Measurements from ENCODE around the gene NGRN.
A peak's percentile ranks its signal among the peaks of the same experiment; 100 is the strongest.

NGRN gene

GRCh38 chr15:90234096-90234988 is 31.1 kb upstream of the NGRN start, which contains the start of gene GDPGP1:
TSS of gene GDPGP1 (plus strand) at chr15:90234209. CDS start at chr15:90240909, 6,700 bp downstream.
- TF ChIP-seq, protein P1, sequence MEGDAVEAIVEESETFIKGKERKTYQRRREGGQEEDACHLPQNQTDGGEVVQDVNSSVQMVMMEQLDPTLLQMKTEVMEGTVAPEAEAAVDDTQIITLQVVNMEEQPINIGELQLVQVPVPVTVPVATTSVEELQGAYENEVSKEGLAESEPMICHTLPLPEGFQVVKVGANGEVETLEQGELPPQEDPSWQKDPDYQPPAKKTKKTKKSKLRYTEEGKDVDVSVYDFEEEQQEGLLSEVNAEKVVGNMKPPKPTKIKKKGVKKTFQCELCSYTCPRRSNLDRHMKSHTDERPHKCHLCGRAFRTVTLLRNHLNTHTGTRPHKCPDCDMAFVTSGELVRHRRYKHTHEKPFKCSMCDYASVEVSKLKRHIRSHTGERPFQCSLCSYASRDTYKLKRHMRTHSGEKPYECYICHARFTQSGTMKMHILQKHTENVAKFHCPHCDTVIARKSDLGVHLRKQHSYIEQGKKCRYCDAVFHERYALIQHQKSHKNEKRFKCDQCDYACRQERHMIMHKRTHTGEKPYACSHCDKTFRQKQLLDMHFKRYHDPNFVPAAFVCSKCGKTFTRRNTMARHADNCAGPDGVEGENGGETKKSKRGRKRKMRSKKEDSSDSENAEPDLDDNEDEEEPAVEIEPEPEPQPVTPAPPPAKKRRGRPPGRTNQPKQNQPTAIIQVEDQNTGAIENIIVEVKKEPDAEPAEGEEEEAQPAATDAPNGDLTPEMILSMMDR (IDR thresholded peaks at IDR 0.05; ENCODE audit: low read depth, low read length, missing control alignments), result no peak
- H3K4me3 ChIP-seq (ENCODE audit: low read depth, low read length), result peak within 1 kb of the TSS; percentile 90
- DNase-seq (ENCODE audit: low read depth), result no peak

DNA sequence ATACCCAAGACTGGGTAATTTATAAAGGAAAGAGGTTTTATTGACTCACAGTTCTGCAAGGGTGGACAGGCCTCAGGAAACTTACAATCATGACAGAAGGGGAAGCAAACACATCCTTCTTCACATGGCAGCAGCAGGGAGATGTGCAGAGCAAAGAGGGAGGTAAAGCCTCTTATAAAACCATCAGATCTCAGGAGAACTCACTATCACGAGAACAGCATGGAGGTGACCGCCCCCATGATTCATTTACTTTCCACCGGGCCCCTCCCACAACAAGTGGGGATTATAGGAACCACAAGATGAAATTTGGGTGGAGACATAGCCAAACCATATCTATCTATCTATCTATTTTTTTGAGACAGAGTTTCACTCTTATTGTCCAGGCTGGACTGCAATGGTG is 26.1 kb upstream of the NGRN start:
- TF ChIP-seq, protein P1 (IDR thresholded peaks at IDR 0.05; ENCODE audit: low read depth, low read length, missing control alignments), result no peak

DNA sequence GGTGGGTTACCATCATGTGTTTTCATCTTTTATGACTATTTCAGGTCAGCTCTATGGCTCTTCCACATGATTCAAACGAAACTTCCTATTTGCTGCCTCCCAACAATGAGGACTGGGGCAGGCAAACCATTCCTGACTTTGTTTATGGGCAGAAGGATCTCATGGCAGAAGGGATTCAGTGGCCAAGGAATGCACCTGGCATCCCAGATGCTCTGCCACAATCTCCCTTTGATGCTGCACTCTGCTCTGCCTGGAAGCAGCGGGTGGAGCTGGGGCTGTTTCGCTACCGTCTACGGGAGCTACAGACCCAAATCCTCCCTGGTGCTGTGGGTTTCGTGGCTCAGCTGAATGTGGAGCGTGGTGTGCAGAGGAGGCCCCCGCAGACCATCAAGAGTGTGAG is 24.6 kb upstream of the NGRN start:
- no peak overlapping the region for H3K4me3 ChIP-seq (ENCODE audit: low read depth, low read length)
- DNase-seq (ENCODE audit: low read depth), result no peak
- TF ChIP-seq, protein P1 (IDR thresholded peaks at IDR 0.05; ENCODE audit: low read depth, low read length, missing control alignments), result no peak

More for the DNA sequence above, 26.1 kb upstream of the NGRN start:
- DNase-seq (ENCODE audit: low read depth), result no peak
- H3K4me3 ChIP-seq (ENCODE audit: low read depth, low read length), result no peak overlapping the region

DNA sequence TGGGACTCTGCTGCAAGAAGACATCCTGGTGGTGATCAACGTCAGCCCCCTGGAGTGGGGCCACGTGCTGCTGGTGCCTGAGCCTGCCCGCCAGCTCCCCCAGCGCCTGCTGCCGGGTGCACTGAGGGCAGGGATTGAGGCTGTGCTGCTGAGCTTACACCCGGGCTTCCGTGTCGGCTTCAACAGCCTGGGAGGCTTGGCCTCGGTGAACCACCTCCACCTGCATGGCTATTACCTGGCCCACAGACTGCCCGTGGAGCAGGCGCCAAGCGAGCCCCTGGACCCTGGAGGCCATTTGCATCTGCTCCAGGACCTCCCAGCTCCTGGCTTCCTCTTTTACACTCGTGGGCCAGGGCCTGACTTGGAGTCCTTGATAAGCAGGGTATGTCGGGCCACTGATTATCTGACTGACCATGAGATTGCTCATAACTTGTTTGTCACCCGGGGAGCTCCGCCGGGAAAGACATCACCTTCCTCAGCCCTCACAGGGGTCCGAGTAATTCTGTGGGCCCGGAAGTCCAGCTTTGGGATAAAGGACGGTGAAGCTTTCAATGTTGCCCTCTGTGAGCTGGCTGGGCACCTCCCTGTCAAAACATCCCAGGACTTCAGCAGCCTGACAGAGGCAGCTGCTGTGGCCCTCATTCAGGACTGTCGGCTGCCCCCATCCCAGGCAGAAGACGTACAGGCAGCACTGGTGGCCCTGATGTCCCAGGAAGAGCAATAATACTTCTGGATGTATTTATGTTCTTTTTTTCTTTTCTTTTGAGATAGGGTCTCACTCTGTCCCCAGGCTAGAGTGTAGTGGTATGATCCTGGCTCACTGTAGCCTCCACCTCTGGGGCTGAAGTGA is 23.9 kb upstream of the NGRN start:
- DNase-seq (ENCODE audit: low read depth), result no peak
- TF ChIP-seq, protein P1 (IDR thresholded peaks at IDR 0.05; ENCODE audit: low read depth, low read length, missing control alignments), result no peak
- no peak overlapping the region for H3K4me3 ChIP-seq (ENCODE audit: low read depth, low read length)

- H3K4me3 ChIP-seq (ENCODE audit: low read depth, low read length), result no peak overlapping the region
- DNase-seq (ENCODE audit: low read depth), result no peak
- TF ChIP-seq, protein P1 (IDR thresholded peaks at IDR 0.05; ENCODE audit: low read depth, low read length, missing control alignments), result no peak
Observed at GRCh38 chr15:90243943-90244639, 21.4 kb upstream of the NGRN start.

GRCh38 chr15:90248789-90249202 is 16.7 kb upstream of the NGRN start:
- DNase-seq (ENCODE audit: low read depth), result no peak
- TF ChIP-seq, protein P1 (IDR thresholded peaks at IDR 0.05; ENCODE audit: low read depth, low read length, missing control alignments), result no peak
- H3K4me3 ChIP-seq (ENCODE audit: low read depth, low read length), result no peak overlapping the region

All from GM12864 (cell line).